HT-29 (cell line): ENCODE measurements around the gene ZSCAN30. TPM values are rescaled to one million over a fixed set of nuclear protein-coding genes. Genes with fewer than 3 reads are reported as not detected.

Experiments used
- DNase-seq: peaks from one replicate; pipeline ENCODE4 v3.0.0-alpha.2; 2015; ENCODE audit warnings: low spot score
- total RNA-seq: library from RNA; depleted of rRNA; stranded (reverse); fragments of >200 nt; shearing (Covaris generic); gene quantifications from 2 replicates; pipeline ENCODE4 v1.2.3, GENCODE V29; 2014

ZSCAN30 gene
- total RNA-seq, 1 experiment from 2014 or later: 2.2 TPM

GRCh38 chr18:35282353-35282752, 7.7 kb downstream of the ZSCAN30 start:
- no peak for DNase-seq

GRCh38 chr18:35278969-35279368, 11.1 kb downstream of the ZSCAN30 start:
- DNase-seq: no peak

GRCh38 chr18:35278085-35278484, 11.9 kb downstream of the ZSCAN30 start:
- DNase-seq: no peak

GRCh38 chr18:35277633-35278032, 12.4 kb downstream of the ZSCAN30 start:
- no peak for DNase-seq

GRCh38 chr18:35276267-35276666, 13.8 kb downstream of the ZSCAN30 start:
- no peak for DNase-seq

- no peak for DNase-seq
These were observed 18.4 kb downstream of the ZSCAN30 start for GRCh38 chr18:35271656-35272055.

- no peak for DNase-seq
These were observed 21.2 kb downstream of the ZSCAN30 start for GRCh38 chr18:35268821-35269220.

- DNase-seq: no peak
These were observed 22.2 kb downstream of the ZSCAN30 start for GRCh38 chr18:35267809-35268208.

- no peak for DNase-seq
These were observed 22.8 kb downstream of the ZSCAN30 start for GRCh38 chr18:35267161-35267651.

- DNase-seq: no peak
These were observed 25.6 kb downstream of the ZSCAN30 start for GRCh38 chr18:35264409-35264808.

- DNase-seq: no peak
These were observed 33.1 kb downstream of the ZSCAN30 start for GRCh38 chr18:35256947-35257346.

GRCh38 chr18:35253655-35254287, 36.3 kb downstream of the ZSCAN30 start:
- no peak for DNase-seq

GRCh38 chr18:35252466-35252865, 37.6 kb downstream of the ZSCAN30 start:
- no peak for DNase-seq

- no peak for DNase-seq
These were observed 41.6 kb downstream of the ZSCAN30 start for GRCh38 chr18:35248429-35248828.

GRCh38 chr18:35247412-35248249, 42.4 kb downstream of the ZSCAN30 start:
- DNase-seq: no peak

GRCh38 chr18:35246831-35247230, 43.2 kb downstream of the ZSCAN30 start:
- no peak for DNase-seq

GRCh38 chr18:35245719-35246317, 44.2 kb downstream of the ZSCAN30 start:
- no peak for DNase-seq

- no peak for DNase-seq
These were observed 45.4 kb downstream of the ZSCAN30 start for GRCh38 chr18:35244671-35245070.

- no peak for DNase-seq
These were observed 47.6 kb downstream of the ZSCAN30 start for GRCh38 chr18:35242426-35242825.

GRCh38 chr18:35241448-35241804, 48.6 kb downstream of the ZSCAN30 start:
- no peak for DNase-seq

GRCh38 chr18:35240664-35241447, 49.2 kb downstream of the ZSCAN30 start, which contains the start of gene ZNF397:
Gene ZNF397 (plus strand): TSS chr18:35241034. CDS start chr18:35242471, 1,437 bp downstream.
- DNase-seq: peak; percentile 89

GRCh38 chr18:35239314-35239713, 50.7 kb downstream of the ZSCAN30 start:
- no peak for DNase-seq
